Spinal cord (tissue), 10 donors: ENCODE measurements around the gene AKAP17A. TPM values are rescaled to one million over a fixed set of nuclear protein-coding genes. Genes with fewer than 3 reads are reported as not detected.

Source experiments
- DNase-seq, 6 donors: peaks; one replicate each; pipeline versions ENCODE4 v3.0.0 to v3.0.0-alpha.2; 2013 to 2015; ENCODE audit warnings: low spot score in 6 of 6, low read depth in 4 of 6
- H3K27ac ChIP-seq: one replicate; pipeline ENCODE4 v1.5.1; 2013; ENCODE audit warnings: low read depth, low read length, control low read depth
- H3K27me3 ChIP-seq: one replicate; pipeline ENCODE4 v1.6.1; 2013; ENCODE audit warnings: low read length; ENCODE audit not compliant: control insufficient read depth, insufficient read depth
- H3K36me3 ChIP-seq: one replicate; pipeline ENCODE4 v1.6.1; 2013; ENCODE audit warnings: low read length; ENCODE audit not compliant: control insufficient read depth, insufficient read depth
- H3K4me1 ChIP-seq: one replicate; pipeline ENCODE4 v1.6.1; 2013; ENCODE audit warnings: low read length; ENCODE audit not compliant: control insufficient read depth, insufficient read depth
- H3K4me3 ChIP-seq: one replicate; pipeline ENCODE4 v1.5.1; 2013; ENCODE audit warnings: low read depth, low read length, control low read depth
- H3K9me3 ChIP-seq: one replicate; pipeline ENCODE4 v1.6.1; 2013; ENCODE audit warnings: low read length; ENCODE audit not compliant: control insufficient read depth, insufficient read depth
- WGBS: methylation state at CpG from one replicate; pipeline ENCODE4 v1.1.5; 2013; ENCODE audit warnings: missing lambda C conversion rate; ENCODE audit not compliant: insufficient coverage; 5-methylcytosine and 5-hydroxymethylcytosine counted together
- polyA plus RNA-seq, 2 donors: library from polyadenylated mRNA; unstranded; fragments of 120-200 nt; gene quantifications; one replicate each; pipeline ENCODE4 v1.2.1, GENCODE V29; 2013; ENCODE audit not compliant: insufficient read length in 2 of 2
- total RNA-seq, 2 donors: library from RNA; depleted of rRNA in 1 of 2; stranded (reverse); fragments of 120-200 nt in 1 of 2; fragments of >200 nt in 1 of 2; gene quantifications; one replicate each; pipeline versions ENCODE4 v1.2.3 to v1.2.4, GENCODE V29; 2013 to 2014
- donor health status: healthy.

The AKAP17A gene
- total and polyA plus RNA-seq, 4 donors = 11.0 to 38.2 (median 31.6) TPM

- Histone ChIP-seq H3K36me3 (no peaks in the 10 kb centered on the region), H3K27ac (no peak overlapping the region), H3K27me3 (no peaks in the 10 kb centered on the region), H3K4me3 (no peak overlapping the region), H3K9me3 (no peaks in the 10 kb centered on the region), H3K4me1 (no peaks in the 10 kb centered on the region)
- 17% methylated on average over 3 of the region's 4 CpGs for WGBS
- peak in 1 of 6 donors; percentile 30 for DNase-seq
These were observed 10.3 kb upstream of the AKAP17A start for GRCh38 chrX:1581132-1581531.

GRCh38 chrX:1582686-1583437, 8.5 kb upstream of the AKAP17A start:
- WGBS = 70% methylated on average over 24 of the region's 27 CpGs

DNA sequence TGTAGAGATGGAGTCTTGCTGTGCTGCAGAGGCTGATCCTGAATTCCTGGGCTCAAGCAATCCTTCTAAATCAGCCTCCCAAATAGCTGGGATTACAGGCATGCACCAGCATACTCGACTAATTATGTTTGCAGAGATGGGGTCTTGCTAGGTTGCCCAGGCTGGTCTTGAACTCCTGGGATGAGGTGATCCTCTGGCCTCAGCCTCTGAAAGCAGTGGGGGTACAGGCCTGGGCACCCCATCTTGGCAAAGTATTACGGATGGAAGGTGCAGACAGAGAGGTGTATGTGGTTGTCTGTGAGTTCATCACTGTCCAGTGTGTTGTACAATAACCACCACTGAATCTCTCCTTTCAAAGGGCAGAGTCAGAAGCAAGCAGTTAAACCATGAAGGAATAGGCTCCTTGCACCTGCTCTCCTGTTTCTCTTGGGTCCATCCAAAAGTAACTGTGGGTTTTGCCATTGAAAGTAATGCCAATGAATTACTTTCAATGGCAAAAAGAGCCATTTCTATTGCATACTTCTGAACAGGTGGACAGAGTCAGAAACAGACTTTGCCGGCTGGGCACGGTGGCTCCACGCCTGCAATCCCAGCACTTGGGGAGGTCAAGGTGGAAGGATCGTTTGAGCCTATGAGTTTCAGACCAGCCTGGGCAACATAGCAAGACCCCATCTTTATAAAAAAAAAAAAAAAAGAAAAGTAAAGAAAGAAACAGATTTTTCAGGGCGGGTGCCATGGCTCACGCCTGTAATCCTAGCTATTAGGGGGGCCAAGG, 7.0 kb upstream of the AKAP17A start:
- WGBS = 71% methylated on average over 1 of the region's 8 CpGs
- no peak for DNase-seq
- Histone ChIP-seq H3K36me3 (no peaks in the 10 kb centered on the region), H3K27me3 (no peaks in the 10 kb centered on the region), H3K27ac (no peak overlapping the region), H3K9me3 (no peaks in the 10 kb centered on the region), H3K4me3 (no peak overlapping the region), H3K4me1 (no peaks in the 10 kb centered on the region)

More at GRCh38 chrX:1582686-1583437, 8.5 kb upstream of the AKAP17A start:
- Histone ChIP-seq H3K4me1 (no peaks in the 10 kb centered on the region), H3K27ac (no peak overlapping the region), H3K4me3 (no peak overlapping the region), H3K27me3 (no peaks in the 10 kb centered on the region), H3K9me3 (no peaks in the 10 kb centered on the region), H3K36me3 (no peaks in the 10 kb centered on the region)
- no peak for DNase-seq

- Histone ChIP-seq H3K9me3 (no peaks in the 10 kb centered on the region), H3K27me3 (no peaks in the 10 kb centered on the region), H3K27ac (no peak overlapping the region), H3K4me3 (no peak overlapping the region), H3K36me3 (no peaks in the 10 kb centered on the region), H3K4me1 (peaks cover 2% of the 10 kb centered on the region)
- peak in 1 of 6 donors; percentile 19 for DNase-seq
- WGBS = no CpG with 5 or more reads among the region's 5 CpGs
These were observed 4.2 kb upstream of the AKAP17A start for GRCh38 chrX:1587161-1587560.

DNA sequence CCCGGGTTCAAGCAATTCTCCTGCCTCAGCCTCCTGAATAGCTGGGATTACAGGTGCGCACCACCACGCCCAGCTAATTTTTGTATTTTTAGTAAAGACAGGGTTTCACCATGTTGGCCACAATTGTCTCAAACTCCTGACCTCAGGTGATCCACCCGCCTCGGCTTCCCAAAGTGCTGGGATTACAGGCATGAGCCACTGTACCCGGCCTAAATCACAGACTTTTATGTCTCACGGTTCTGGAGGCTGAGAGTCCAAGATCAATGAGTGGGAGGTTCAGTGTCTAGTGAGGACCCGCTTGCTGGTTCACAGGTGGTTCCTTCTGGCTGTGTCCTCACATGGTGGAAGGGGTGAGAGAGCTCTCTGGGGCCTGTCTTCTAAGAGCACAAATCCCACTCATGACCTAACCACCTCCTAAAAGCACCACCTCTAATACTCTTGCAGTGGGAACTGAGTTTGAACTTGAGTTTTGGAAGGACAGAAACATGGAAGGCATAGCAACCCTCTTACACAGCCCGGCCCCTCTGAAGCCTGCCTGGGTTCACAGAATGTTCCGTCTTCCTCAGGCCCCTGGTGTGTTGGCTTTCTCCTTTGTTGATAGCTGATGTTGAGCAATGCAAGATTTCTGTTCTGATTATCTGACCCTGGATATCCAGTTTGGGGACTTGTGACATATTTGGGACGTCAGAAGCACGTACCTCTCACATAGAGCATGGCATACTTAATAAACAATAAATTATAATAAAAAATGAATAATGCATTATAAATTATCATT, 1.9 kb upstream of the AKAP17A start:
- Histone ChIP-seq H3K4me1 (peaks cover 20% of the 10 kb centered on the region), H3K27ac (no peak overlapping the region), H3K4me3 (no peak overlapping the region), H3K36me3 (peaks cover 17% of the 10 kb centered on the region), H3K27me3 (no peaks in the 10 kb centered on the region), H3K9me3 (no peaks in the 10 kb centered on the region)
- DNase-seq = no peak
- WGBS = 80% methylated on average over 4 of the region's 12 CpGs

- H3K36me3 ChIP-seq = peaks cover 42% of the 10 kb centered on the region
- H3K4me1 ChIP-seq = peaks cover 20% of the 10 kb centered on the region
- peak overlapping the region; percentile 40 for H3K27ac ChIP-seq
- no peak for DNase-seq
- under 1% methylated on average over 27 of the region's 35 CpGs for WGBS
- H3K4me3 ChIP-seq = peak overlapping the region; percentile 69
- no peaks in the 10 kb centered on the region for H3K27me3 ChIP-seq
- no peaks in the 10 kb centered on the region for H3K9me3 ChIP-seq
These were observed 562 bp downstream of the AKAP17A start for GRCh38 chrX:1591863-1592469.

- Histone ChIP-seq H3K4me3 (peak overlapping the region; percentile 69), H3K4me1 (peaks cover 20% of the 10 kb centered on the region), H3K9me3 (no peaks in the 10 kb centered on the region), H3K27me3 (no peaks in the 10 kb centered on the region), H3K36me3 (peaks cover 48% of the 10 kb centered on the region), H3K27ac (no peak overlapping the region)
- no peak for DNase-seq
- 13% methylated on average over 24 of the region's 28 CpGs for WGBS
These were observed 1.2 kb downstream of the AKAP17A start for GRCh38 chrX:1592470-1593142.

GRCh38 chrX:1593286-1594271, 2.2 kb downstream of the AKAP17A start:
- Histone ChIP-seq H3K36me3 (peaks cover 58% of the 10 kb centered on the region), H3K27me3 (no peaks in the 10 kb centered on the region), H3K9me3 (no peaks in the 10 kb centered on the region), H3K4me1 (peaks cover 20% of the 10 kb centered on the region), H3K27ac (no peak overlapping the region), H3K4me3 (no peak overlapping the region)
- 93% methylated on average over 56 of the region's 60 CpGs for WGBS
- no peak for DNase-seq
